SKM-1 (cell line): ENCODE data around the gene YIPF5.
A peak's percentile ranks its signal among the peaks of the same experiment; 100 is the strongest.

Experiments used
- DNase-seq: peaks from one replicate; lab custom pipeline; 2025; ENCODE audit not compliant: unreplicated experiment; lab: John Stamatoyannopoulos, UW

Gene YIPF5

DNA sequence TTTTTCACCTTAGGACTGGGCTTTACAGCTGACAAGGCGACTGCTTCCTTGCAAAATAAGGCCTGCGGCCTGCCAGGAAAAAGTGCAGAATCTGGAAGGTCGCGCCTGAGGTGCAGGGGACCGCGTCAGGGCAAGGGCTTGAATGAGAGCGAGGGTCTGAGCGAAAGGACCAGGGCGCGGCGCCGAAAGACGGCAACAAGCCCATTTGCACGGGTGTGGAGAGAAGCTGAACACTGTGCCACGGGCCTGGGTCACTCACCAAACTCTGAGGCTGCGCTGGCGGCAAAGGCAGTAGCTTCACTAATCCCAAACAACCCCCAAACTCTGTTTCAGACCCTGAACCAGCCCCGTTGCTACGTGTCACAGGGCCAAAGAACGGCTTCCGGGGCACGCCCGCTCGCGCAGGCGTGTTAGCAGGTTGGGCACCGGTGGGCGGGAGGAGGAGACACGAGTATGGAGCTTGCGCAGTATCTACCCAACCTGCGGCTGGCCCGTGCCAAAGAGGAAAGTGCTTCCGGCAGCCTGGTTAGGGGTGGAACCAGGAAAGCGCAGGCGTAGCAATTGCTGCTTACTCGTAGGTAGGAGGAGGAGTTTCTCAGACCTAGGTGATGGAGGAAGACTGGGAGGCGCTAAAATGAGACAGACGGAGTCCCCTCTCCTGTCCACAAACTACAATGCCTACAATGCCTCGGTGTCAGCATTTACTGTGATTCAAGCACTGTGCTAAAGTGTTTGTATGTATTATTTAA lies at the start of gene YIPF5, which contains the start of gene KCTD16:
YIPF5 (minus strand) TSS at position 384 of the 749 bp plus-strand sequence. CDS start 704 bp downstream, outside the sequence.
KCTD16 (plus strand) TSS at position 598 of the 749 bp plus-strand sequence.
- DNase-seq = peak; percentile 93

- no peak for DNase-seq
Measured at GRCh38 chr5:144219869-144220268, 49.4 kb upstream of the YIPF5 start.

- DNase-seq = no peak
Measured at GRCh38 chr5:144210655-144211054, 40.2 kb upstream of the YIPF5 start.

DNA sequence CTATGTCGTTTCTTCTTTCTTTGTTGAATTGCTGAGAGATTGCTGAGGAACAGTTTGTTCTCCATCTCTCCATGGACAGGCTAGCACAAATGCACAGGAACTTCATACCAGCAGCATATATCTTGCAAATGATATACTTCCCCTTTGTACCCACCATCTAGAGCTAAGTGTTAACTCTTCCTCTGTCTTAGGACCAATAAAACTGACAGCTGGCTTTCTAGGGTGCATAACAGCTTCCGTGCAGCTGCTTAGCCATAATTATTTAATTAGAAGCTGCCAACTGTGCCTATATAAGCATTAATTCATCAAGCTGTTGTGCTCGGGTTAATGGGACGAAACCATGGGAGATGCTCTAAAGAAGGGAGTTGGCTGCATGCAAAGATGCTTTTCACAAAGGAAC lies 38.9 kb upstream of the YIPF5 start:
- no peak for DNase-seq

DNA sequence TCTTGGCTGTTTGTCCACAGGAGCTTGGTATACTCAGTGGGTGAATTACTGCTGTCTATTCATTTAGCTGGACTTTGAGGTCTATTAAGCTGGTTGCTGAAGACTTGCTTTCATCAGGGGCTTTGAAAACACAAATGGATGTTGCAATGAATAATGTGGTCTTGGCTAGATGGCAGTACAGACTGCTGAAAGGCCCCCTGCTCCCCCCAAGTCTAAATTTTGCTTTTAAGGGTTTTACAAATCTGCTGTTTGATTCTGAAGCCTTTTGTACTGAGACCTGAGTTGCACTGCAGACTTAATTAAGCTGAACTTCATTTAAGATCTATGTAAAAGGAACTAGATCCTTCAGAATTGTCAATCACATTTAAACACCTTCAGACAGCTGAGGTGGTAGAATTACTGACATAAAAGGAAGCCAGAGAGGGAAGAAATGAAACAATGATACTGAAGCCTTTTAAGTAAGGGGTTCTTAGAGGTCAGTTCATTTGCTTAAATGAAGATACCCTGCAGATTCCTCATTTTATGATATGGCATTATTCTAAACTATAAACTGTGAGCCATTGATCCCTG lies 37.5 kb upstream of the YIPF5 start:
- no peak for DNase-seq

DNA sequence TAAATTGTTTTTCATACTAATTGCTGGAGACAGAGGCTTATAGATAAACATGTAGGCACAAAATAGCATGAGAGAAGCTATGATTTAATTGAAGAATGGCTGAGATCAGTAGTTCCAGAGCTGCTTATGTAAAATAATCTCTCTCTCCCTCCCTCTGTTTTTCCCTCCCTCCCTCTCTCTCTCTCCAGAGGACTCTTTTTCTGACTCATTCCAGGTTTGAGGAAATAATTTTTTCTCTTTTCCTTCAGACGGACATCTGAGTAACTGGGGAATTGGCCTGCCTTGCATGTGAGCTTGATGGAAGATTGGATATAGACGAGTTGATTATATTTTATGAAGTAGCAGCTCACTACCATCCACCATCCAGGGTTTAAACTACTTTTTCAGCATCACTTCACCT lies 35.7 kb upstream of the YIPF5 start:
- DNase-seq = no peak

GRCh38 chr5:144205141-144205551 lies 34.7 kb upstream of the YIPF5 start:
- no peak for DNase-seq

- DNase-seq = peak; percentile 19
Measured at GRCh38 chr5:144203750-144204596, 33.5 kb upstream of the YIPF5 start.

DNA sequence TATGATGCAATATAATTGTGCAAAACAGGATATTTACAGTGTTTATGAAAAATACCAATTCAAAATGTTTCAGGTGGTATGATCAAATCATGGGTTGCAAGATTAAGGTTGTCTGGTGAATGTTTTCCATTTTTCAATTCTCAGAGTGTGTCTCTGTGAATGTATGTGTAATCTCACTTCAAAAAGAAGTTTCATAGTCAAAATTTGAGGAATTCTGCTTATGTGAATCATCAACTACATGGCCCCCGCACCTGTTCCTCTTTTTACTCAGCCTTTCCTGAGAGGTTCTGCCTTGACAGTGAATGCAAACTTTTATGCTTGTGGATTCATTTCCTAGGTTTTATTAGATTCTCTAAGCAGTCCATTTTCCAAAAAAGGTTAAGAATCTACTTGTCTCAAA lies 32.3 kb upstream of the YIPF5 start:
- no peak for DNase-seq

DNA sequence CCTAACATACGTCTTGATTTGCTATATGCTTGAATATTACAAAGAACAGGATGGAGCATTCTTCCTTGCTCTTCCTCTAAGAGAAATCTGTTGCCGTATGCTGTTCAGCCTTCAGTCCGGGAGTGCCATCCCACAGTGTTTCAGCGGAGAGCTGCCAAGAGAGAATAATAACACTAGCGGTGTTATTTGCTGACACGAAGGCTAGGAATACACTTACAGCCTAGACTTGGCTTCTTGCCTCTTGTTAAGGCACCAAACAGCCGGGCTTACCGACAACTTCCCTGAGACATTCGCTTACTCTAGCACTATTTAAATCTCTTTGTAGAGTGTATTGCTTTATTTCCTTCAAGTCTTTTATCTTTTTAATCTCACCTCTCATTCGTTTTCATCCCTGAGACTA lies 31.6 kb upstream of the YIPF5 start:
- no peak for DNase-seq

DNA sequence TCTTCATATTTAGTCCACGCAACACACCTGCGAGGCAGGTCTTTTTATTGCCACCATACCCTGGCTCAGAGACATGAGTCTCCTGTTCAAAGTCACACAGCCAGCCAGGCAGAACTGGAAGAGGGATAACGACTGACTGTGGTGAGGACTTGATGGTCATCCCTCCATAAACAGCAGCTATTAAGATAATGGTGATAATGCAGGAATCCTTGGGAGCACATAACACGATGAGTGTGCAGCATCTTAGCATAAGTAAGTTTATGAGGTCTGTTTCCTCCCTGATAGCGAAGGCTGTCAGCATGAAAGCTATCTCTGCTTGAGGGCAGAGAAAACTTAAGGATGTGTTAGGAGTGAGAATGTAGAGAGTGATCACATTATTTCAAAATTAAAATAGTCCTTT lies 31.1 kb upstream of the YIPF5 start:
- DNase-seq = no peak

DNA sequence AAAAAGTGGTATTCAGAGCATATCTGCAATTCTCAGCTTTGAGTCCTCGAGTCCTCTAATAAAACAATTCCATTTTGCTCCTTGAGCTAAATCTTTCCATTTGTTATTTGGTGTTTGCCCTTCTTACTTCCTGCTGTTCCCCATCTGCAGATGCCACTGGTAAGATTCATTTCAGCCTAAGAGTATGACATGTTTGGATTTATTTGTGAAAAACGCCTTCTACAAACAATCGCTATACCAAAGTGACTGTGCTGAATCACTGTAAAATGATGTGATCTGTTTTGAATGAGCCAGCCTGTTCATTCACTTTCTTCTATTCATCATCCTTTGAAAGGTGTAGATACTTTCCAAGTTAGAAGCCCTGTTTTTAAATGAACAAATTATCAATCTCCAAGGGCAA lies 27.9 kb upstream of the YIPF5 start:
- DNase-seq = no peak

DNA sequence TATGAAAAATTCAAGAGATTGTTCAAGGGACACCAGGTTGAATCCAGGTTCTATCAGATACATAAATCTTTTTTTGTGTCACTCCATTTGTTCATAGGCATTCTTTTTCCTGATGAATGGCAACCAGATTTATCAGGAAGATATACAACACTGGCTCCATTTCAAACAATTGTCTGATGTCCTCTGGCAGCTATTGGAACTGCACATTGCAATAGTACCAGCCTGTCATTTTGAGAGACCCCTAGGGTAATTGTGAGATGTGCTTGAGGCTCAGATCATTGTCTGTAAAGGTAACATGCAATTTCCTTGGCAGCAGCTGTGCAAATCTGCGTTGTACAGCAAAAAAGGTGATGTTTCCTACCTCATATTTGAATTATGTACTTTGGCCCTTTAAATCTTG lies 26.2 kb upstream of the YIPF5 start:
- DNase-seq = no peak

GRCh38 chr5:144195448-144195847 lies 25.0 kb upstream of the YIPF5 start:
- DNase-seq = no peak

GRCh38 chr5:144194144-144194543 lies 23.7 kb upstream of the YIPF5 start:
- no peak for DNase-seq

DNA sequence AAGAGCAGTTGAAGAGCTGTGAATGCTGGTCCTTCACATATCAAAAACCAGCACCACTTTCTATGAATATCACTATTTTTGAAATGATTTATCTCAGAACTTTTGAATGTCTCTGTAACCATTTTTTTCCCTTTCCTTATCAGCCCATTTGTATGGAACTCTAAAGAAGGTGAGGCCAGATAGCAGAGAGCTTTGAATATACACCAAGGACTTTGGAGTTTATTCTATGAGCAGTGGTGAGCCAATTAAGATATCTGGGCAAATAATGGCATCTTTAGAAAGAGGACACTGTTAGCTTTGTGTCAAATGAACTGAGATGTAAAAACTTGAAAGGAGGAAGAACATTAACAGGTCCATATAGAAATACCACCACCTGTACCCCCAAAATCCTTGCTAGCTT lies 22.2 kb upstream of the YIPF5 start:
- no peak for DNase-seq

DNA sequence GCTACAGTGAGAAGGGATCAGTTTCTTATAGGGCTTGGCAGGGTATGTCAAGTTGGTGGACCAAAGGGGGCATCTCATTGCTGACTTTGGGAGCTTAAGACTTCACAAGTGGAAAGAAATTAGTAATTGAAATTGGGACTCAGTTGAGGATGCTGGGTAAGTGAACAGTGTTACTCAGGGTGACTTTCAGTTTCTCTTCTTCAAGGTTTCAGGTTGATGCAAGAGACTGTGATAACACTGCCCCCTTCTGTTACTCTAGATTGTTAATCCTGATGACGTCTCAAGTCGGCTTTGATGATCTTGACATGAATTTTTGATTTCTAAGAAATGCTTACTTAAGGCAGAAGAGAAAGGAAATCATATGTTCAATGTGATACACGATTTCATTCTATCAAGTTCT lies 21.5 kb upstream of the YIPF5 start:
- DNase-seq = no peak

DNA sequence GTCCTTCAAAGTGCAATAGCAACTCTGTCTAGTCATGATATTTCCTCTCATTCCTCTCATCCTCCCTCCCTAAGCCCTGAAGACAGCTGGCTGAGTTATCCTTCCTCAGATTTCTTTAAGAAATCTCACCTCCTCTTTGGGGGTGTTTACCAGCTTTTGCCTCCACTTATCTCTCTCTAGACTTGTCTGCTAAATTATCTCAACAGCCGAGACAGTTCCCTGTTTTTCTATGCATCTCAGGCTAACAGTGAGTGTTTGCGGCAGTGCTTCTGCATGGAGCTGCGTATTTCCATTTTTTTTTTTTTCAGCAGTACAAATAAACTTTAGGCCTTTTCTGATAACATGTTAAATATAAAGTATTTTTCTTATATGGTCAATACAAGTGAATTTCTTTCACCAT lies 21.1 kb upstream of the YIPF5 start:
- DNase-seq = no peak

- DNase-seq = peak; percentile 27
Measured at GRCh38 chr5:144189800-144190429, 19.5 kb upstream of the YIPF5 start.

DNA sequence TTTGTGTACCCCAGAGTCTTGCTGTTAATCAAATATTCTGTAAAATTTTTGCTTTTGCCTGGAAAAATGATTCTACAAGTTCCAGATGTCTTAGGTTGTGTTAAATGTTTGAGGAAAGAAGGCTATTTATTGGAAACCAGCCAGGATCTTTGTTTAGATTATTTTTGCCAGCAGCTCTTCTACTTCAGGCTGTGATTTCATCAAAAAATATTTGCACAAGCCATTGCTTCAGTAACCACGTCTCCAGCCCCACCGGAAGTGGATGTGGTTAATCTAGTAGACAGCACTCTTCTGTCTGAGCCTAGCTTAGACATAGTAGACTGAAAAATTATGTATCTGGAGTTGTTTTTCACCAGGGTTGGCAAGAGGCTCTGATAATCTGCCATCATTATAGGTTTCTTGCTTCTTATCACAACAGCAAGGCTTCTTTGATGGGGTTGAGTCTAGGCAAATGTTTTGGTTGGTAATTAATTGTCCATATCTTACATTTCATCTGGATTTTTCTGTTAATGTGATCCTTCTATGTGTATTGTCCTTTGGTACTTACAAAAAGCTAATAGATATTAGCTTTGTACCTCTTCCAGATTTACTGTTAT lies 17.3 kb upstream of the YIPF5 start:
- DNase-seq = peak; percentile 20

GRCh38 chr5:144183254-144183889 lies 12.9 kb upstream of the YIPF5 start:
- no peak for DNase-seq
